GM23248 (cell line): ENCODE measurements around the gene CAMK2B.

Experiments
- EZH2 ChIP-seq: fragments of 200-600 bp; sonication (generic); IDR thresholded peaks from 2 replicates; pipeline ENCODE4 v1.6.1; 2018; ENCODE audit warnings: antibody characterized with exemption, mild to moderate bottlenecking; ENCODE audit not compliant: insufficient read depth, poor library complexity, severe bottlenecking
- EZH2phosphoT487 ChIP-seq: fragments of 200-600 bp; sonication (generic); IDR thresholded peaks from 2 replicates; pipeline ENCODE4 v1.6.1; 2018; ENCODE audit warnings: antibody characterized with exemption, moderate library complexity, mild to moderate bottlenecking, low read depth; ENCODE audit not compliant: insufficient read depth

DNA sequence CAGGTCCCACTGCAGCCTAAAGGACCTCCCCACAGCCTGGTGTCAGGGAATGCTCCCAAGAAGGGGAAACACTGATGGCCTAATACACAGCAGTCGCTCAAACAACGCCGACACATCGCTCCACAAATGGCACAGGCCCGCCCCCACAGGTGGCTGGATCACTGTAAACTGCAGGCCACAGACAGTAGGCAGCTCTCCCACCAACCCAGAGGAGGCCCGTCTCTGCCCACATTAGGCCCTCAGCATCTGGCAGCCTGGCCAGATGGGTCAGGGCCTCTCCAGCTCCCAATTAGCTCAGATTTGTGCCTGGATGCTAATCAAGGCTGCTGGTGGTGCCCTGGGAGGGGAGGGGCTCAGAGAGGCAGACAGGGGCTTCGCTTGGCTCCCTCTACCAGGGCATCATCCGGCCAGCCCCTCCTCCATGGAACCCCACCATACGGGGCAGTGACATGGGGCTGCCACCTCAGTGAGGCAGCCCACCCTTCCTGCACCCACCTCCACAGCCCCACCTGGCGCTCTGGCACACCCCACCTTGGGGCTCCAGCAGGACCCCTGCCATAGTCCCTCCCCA, 42.7 kb downstream of the CAMK2B start:
- TF ChIP-seq EZH2 (no peak), EZH2phosphoT487 (no peak)
